Endothelial cell of umbilical vein (primary cell): ENCODE measurements around the gene KCNH8. TPM values are rescaled to one million over a fixed set of nuclear protein-coding genes. Genes with fewer than 3 reads are reported as not detected.
A peak's percentile ranks its signal among the peaks of the same experiment; 100 is the strongest.

Experiments used
- BruUV-seq: library from RNA; stranded (reverse); fragments of 400-500 nt; replicated peaks from 2 replicates; lab custom pipeline; 2021; lab: Mats Ljungman, UMichigan
- CTCF ChIA-PET: fragments of 300-600, 350-600 bp; sonication (Branson Sonifier 250); formaldehyde crosslinking; loops from one replicate; lab custom pipeline; 2021; ENCODE audit warnings: antibody characterized with exemption, inconsistent platforms; lab: Charles Lee
- POLR2A ChIA-PET: fragments of 300-600, 350-600 bp; sonication (Branson Sonifier 250); formaldehyde crosslinking; loops from one replicate; lab custom pipeline; 2021; ENCODE audit warnings: antibody characterized with exemption, inconsistent platforms; lab: Charles Lee
- DNase-seq: peaks from one replicate; pipeline ENCODE4 v3.0.0-alpha.2; 2011; ENCODE audit warnings: low read depth, low spot score
- FAIRE-seq: peaks from 2 replicates; lab custom pipeline; 2011; peaks lifted over from hg19 to GRCh38; lab: Jason Lieb, UNC
- H2AFZ ChIP-seq: 2 replicates; pipeline ENCODE4 v1.6.0; 2012; ENCODE audit warnings: low read depth, low read length, control low read depth, inconsistent platforms
- H3K27ac ChIP-seq: 2 replicates; pipeline ENCODE4 v1.5.1; 2011; ENCODE audit warnings: low read depth, mild to moderate bottlenecking, control low read depth, low read length, moderate library complexity; ENCODE audit not compliant: insufficient read depth
- H3K27me3 ChIP-seq, 2 experiments: 2 replicates each; pipeline versions ENCODE4 v1.6.0 to v1.6.1; 2011; ENCODE audit warnings: low read length in 2 of 2, mixed read lengths in 1 of 2; ENCODE audit not compliant: control insufficient read depth in 2 of 2, insufficient read depth in 2 of 2
- H3K36me3 ChIP-seq, 2 experiments: 2 replicates in 1 of 2; 3 replicates in 1 of 2; pipeline ENCODE4 v1.5.1; 2011; ENCODE audit warnings: low read length in 2 of 2, mild to moderate bottlenecking in 1 of 2, moderate library complexity in 1 of 2; ENCODE audit not compliant: control insufficient read depth in 2 of 2, insufficient read depth in 2 of 2; ENCODE audit errors: extremely low read depth in 1 of 2
- H3K4me1 ChIP-seq: 3 replicates; pipeline ENCODE4 v1.5.1; 2011; ENCODE audit warnings: mild to moderate bottlenecking, low read length; ENCODE audit not compliant: control insufficient read depth, insufficient read depth; ENCODE audit errors: extremely low read depth
- H3K4me2 ChIP-seq: 2 replicates; pipeline ENCODE4 v1.6.1; 2011; ENCODE audit warnings: low read length, control low read depth, mixed read lengths; ENCODE audit not compliant: insufficient read depth
- H3K4me3 ChIP-seq, 3 experiments: fragments of 200-600 bp in 1 of 3; sonication (generic), shearing (Covaris generic) in 1 of 3; replicated peaks in 1 of 3; 2 replicates each; pipeline ENCODE4 v1.5.1; 2011 to 2016; ENCODE audit warnings: control low read depth in 3 of 3, low read length in 3 of 3, mild to moderate bottlenecking in 2 of 3, inconsistent platforms in 1 of 3, low read depth in 1 of 3, moderate library complexity in 1 of 3; ENCODE audit not compliant: insufficient read depth in 1 of 3
- H3K79me2 ChIP-seq: 2 replicates; pipeline ENCODE4 v1.6.0; 2012; ENCODE audit warnings: low read length, inconsistent platforms; ENCODE audit not compliant: control insufficient read depth, insufficient read depth
- H3K9ac ChIP-seq: replicated peaks from 2 replicates; pipeline ENCODE3; 2011; ENCODE audit warnings: low read length, control low read depth; ENCODE audit not compliant: insufficient read depth; ENCODE audit errors: extremely low read depth
- H3K9me1 ChIP-seq: replicated peaks from 3 replicates; pipeline ENCODE4 v1.6.0; 2011; ENCODE audit warnings: mild to moderate bottlenecking, low read length; ENCODE audit not compliant: control insufficient read depth, insufficient read depth; ENCODE audit errors: extremely low read depth
- H3K9me3 ChIP-seq: replicated peaks from 2 replicates; pipeline ENCODE4 v1.5.1; 2012; ENCODE audit warnings: low read length, inconsistent platforms; ENCODE audit not compliant: control insufficient read depth, insufficient read depth
- H4K20me1 ChIP-seq: replicated peaks from 2 replicates; pipeline ENCODE3; 2011; ENCODE audit warnings: mild to moderate bottlenecking, low read length; ENCODE audit not compliant: control insufficient read depth, insufficient read depth; ENCODE audit errors: extremely low read depth
- MAX ChIP-seq: IDR thresholded peaks from 2 replicates; pipeline ENCODE4 v1.6.1; 2011; ENCODE audit not compliant: insufficient read depth, insufficient read length
- MYC ChIP-seq: IDR thresholded peaks from one replicate; pipeline ENCODE4 v1.6.1; 2011; ENCODE audit warnings: mild to moderate bottlenecking, low read depth, low read length
- POLR2A ChIP-seq: IDR thresholded peaks from 2 replicates; pipeline ENCODE4 v1.6.1; 2012; ENCODE audit warnings: low read depth, mild to moderate bottlenecking, control low read depth, low read length
- dilution Hi-C: fragments of 300-500 bp; cut with MboI; formaldehyde crosslinking; loops from one replicate; pipeline ENCODE4 v1.15.0; 2019; ENCODE audit warnings: low sequenced_read_pairs; ENCODE audit not compliant: extremely low pct_ligation_motif_present
- intact Hi-C: fragments of 100-400 bp; cut with micrococcal nuclease; formaldehyde crosslinking; loops from one replicate; pipeline ENCODE4 v1.10.0; 2022
- polyA plus RNA-seq, 4 experiments: library from polyadenylated mRNA; depleted of rRNA in 3 of 4; stranded (reverse) in 3 of 4; unstranded in 1 of 4; fragments of >200 nt; gene quantifications; 2 replicates each; pipeline versions ENCODE4 v1.2.1 to v1.2.3, GENCODE V29; 2011 to 2012; ENCODE audit warnings: missing spikeins in 1 of 4
- total RNA-seq: library from RNA; stranded (reverse); gene quantifications from 2 replicates; pipeline ENCODE4 v1.2.3, GENCODE V29; 2021
- TF ChIP-seq, protein P1 (sequence below), 2 donors: IDR thresholded peaks; 1 replicate in 1 of 2; 2 replicates in 1 of 2; pipeline ENCODE4 v1.5.1; 2011; ENCODE audit warnings: low read length in 2 of 2, mild to moderate bottlenecking in 2 of 2, moderate library complexity in 2 of 2, control low read depth in 1 of 2, inconsistent platforms in 1 of 2, low read depth in 1 of 2; ENCODE audit not compliant: insufficient read depth in 1 of 2; ENCODE audit errors: extremely low read depth in 1 of 2

KCNH8 gene
- total and polyA plus RNA-seq, 2 donors (not counting 3 experiments of a cell fraction or from before 2014, with no cell fraction given) = not detected

- Histone ChIP-seq H3K9me1 (no peaks in the 10 kb centered on the region), H3K27ac (no peak overlapping the region), H3K4me3 (no peak overlapping the region), H3K36me3 (no peaks in the 10 kb centered on the region), H3K4me1 (no peaks in the 10 kb centered on the region), H3K4me2 (no peak overlapping the region), H3K9ac (no peak overlapping the region), H3K27me3 (no peaks in the 10 kb centered on the region), H4K20me1 (no peaks in the 10 kb centered on the region), H3K9me3 (no peaks in the 10 kb centered on the region), H3K79me2 (no peaks in the 10 kb centered on the region), H2AFZ (no peak overlapping the region)
- intact Hi-C loops (no loop called here), dilution Hi-C loops (no loop called here)
- ChIA-PET CTCF (interaction anchor here (1.1 to 1.6 kb wide), 2 partner anchors 518 to 553 kb away, joined by 6 to 23 read pairs; no protein-coding TSS in a partner anchor), POLR2A (no interaction called here)
- DNase-seq (no peak), FAIRE-seq (no peak)
- TF ChIP-seq MYC (no peak), POLR2A (no peak), MAX (no peak)
- no TSS peak for BruUV-seq
Measured at GRCh38 chr3:19348500-19348899, 200.2 kb downstream of the KCNH8 start.

GRCh38 chr3:19348941-19349564, 200.7 kb downstream of the KCNH8 start:
- dilution Hi-C loops (no loop called here), intact Hi-C loops (loop anchor here (1.0 kb wide), 1 partner anchor 517 kb away; no protein-coding TSS in a partner anchor)
- Histone ChIP-seq H3K9me3 (no peaks in the 10 kb centered on the region), H3K79me2 (no peaks in the 10 kb centered on the region), H3K4me2 (no peak overlapping the region), H3K9me1 (no peaks in the 10 kb centered on the region), H3K4me1 (no peaks in the 10 kb centered on the region), H3K27ac (no peak overlapping the region), H3K27me3 (no peaks in the 10 kb centered on the region), H3K36me3 (no peaks in the 10 kb centered on the region), H3K9ac (no peak overlapping the region), H4K20me1 (no peaks in the 10 kb centered on the region), H3K4me3 (no peak overlapping the region), H2AFZ (no peak overlapping the region)
- DNase-seq = no peak
- FAIRE-seq = no peak
- TF ChIP-seq, protein P1, sequence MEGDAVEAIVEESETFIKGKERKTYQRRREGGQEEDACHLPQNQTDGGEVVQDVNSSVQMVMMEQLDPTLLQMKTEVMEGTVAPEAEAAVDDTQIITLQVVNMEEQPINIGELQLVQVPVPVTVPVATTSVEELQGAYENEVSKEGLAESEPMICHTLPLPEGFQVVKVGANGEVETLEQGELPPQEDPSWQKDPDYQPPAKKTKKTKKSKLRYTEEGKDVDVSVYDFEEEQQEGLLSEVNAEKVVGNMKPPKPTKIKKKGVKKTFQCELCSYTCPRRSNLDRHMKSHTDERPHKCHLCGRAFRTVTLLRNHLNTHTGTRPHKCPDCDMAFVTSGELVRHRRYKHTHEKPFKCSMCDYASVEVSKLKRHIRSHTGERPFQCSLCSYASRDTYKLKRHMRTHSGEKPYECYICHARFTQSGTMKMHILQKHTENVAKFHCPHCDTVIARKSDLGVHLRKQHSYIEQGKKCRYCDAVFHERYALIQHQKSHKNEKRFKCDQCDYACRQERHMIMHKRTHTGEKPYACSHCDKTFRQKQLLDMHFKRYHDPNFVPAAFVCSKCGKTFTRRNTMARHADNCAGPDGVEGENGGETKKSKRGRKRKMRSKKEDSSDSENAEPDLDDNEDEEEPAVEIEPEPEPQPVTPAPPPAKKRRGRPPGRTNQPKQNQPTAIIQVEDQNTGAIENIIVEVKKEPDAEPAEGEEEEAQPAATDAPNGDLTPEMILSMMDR (IDR thresholded peaks at IDR 0.05; ENCODE audit: extremely low read depth in 1 of 2, insufficient read depth in 1 of 2, low read depth in 1 of 2, low read length in 2 of 2) = peak; percentile 30 to 33
- TF ChIP-seq POLR2A = no peak
- BruUV-seq = no TSS peak
- POLR2A ChIA-PET = no interaction called here
- CTCF ChIA-PET = interaction anchor here (0.6 to 1.6 kb wide), 3 partner anchors 20 to 552 kb away, joined by 3 to 23 read pairs (median 6); no protein-coding TSS in a partner anchor
